ENCODE measurements around the gene USP6NL. TPM values are rescaled to one million over a fixed set of nuclear protein-coding genes. Genes with fewer than 3 reads are reported as not detected.

Gene USP6NL
- polyA plus RNA-seq, 3 donors: 5.5 to 7.7 (median 6.7) TPM

DNA sequence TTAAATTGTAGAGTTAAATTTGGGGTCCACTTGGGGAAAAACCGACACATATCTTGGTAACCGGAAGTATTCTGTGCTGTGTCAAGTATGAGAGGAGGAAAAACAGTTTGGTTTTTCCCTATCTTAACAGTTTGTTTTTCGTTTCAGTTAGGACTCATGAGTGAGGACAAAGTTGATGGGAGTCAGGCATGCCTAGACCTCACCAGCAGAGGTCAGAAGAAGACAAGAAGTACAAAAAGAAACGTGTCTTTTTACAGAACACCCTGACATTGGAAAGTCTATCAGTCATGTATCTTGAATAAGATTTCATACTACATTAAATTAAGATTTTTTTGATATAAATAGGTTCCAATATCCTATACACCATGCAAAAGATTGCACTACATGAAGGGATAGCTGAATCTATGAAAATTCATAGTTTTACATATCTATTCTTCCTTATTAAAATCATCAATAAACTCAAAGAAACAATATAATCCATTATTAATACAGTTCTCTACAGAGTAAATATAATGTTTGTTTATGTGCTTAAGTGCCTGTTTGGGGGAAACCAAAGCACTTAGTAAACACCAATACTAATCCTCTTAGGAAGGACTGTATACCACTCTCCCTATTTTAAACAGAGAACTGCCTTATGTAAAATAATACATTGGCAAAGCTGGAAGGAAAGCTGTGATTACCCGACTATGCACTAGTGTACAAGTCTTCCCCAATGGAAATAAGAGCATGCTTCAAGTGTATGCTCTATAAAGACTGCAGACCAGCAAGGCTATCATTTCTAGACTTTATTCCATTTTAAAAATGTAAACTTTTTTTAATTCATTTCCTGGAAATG is 95.6 kb downstream of the USP6NL start:
- peaks cover 0 to 8% of the 10 kb centered on the region in 2 donors for H3K36me3 ChIP-seq (replicated peaks in 1 of 2; ENCODE audit: control insufficient read depth in 1 of 2, insufficient read depth in 2 of 2, low read length in 2 of 2)
- H3K9ac ChIP-seq (ENCODE audit: insufficient read depth, low read length, poor library complexity, severe bottlenecking): no peak overlapping the region
- peaks cover 9 to 21% of the 10 kb centered on the region in 2 donors for H3K36me3 Mint-ChIP-seq
- peaks cover 12% of the 10 kb centered on the region for H3K4me1 Mint-ChIP-seq
- WGBS (ENCODE audit: insufficient coverage): 0% methylated on average over 3 of the region's 5 CpGs
- H2AFZ ChIP-seq (ENCODE audit: insufficient read depth, low read depth, low read length, poor library complexity, severe bottlenecking): no peak overlapping the region
- DNase-seq: peak; percentile 53 to 72 (median 67)
- H3K27ac Mint-ChIP-seq: no peak overlapping the region
- H4K20me1 ChIP-seq (ENCODE audit: insufficient read depth, low read length): no peaks in the 10 kb centered on the region
- intact Hi-C loops (cut with micrococcal nuclease): loop anchor here (1.0 to 5.0 kb wide), 3 partner anchors 211 to 241 kb away; no protein-coding TSS in a partner anchor
- TF ChIP-seq, protein P1, sequence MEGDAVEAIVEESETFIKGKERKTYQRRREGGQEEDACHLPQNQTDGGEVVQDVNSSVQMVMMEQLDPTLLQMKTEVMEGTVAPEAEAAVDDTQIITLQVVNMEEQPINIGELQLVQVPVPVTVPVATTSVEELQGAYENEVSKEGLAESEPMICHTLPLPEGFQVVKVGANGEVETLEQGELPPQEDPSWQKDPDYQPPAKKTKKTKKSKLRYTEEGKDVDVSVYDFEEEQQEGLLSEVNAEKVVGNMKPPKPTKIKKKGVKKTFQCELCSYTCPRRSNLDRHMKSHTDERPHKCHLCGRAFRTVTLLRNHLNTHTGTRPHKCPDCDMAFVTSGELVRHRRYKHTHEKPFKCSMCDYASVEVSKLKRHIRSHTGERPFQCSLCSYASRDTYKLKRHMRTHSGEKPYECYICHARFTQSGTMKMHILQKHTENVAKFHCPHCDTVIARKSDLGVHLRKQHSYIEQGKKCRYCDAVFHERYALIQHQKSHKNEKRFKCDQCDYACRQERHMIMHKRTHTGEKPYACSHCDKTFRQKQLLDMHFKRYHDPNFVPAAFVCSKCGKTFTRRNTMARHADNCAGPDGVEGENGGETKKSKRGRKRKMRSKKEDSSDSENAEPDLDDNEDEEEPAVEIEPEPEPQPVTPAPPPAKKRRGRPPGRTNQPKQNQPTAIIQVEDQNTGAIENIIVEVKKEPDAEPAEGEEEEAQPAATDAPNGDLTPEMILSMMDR (IDR thresholded peaks at IDR 0.05): peak; percentile 86
- no peak overlapping the region for H3K4me3 Mint-ChIP-seq
- peaks cover 0 to 3% (median 3%) of the 10 kb centered on the region in 3 donors for H3K27me3 Mint-ChIP-seq (ENCODE audit: low read depth in 3 of 3)
- H3K4me2 ChIP-seq (replicated peaks; ENCODE audit: extremely low read depth, low read length, poor library complexity, severe bottlenecking): no peak overlapping the region
- H3K4me3 ChIP-seq (replicated peaks in 1 of 3; ENCODE audit: low read depth in 2 of 3, low read length in 3 of 3): no peak overlapping the region
- no peaks in the 10 kb centered on the region for H3K9me3 Mint-ChIP-seq
- no peaks in the 10 kb centered on the region for H3K27me3 ChIP-seq (ENCODE audit: control insufficient read depth in 2 of 2, insufficient read depth in 2 of 2, low read length in 2 of 2)
- H3K4me1 ChIP-seq (ENCODE audit: control insufficient read depth in 1 of 2, insufficient read depth in 2 of 2, low read length in 2 of 2): no peaks in the 10 kb centered on the region
- no peaks in the 10 kb centered on the region for H3K79me2 ChIP-seq (ENCODE audit: insufficient read depth, low read length)
- H3K9me3 ChIP-seq (replicated peaks in 1 of 2; ENCODE audit: control insufficient read depth in 1 of 2, insufficient read depth in 1 of 2, low read length in 2 of 2): no peaks in the 10 kb centered on the region
- no peak overlapping the region for H3K27ac ChIP-seq (ENCODE audit: low read depth in 1 of 2, low read length in 2 of 2)

DNA sequence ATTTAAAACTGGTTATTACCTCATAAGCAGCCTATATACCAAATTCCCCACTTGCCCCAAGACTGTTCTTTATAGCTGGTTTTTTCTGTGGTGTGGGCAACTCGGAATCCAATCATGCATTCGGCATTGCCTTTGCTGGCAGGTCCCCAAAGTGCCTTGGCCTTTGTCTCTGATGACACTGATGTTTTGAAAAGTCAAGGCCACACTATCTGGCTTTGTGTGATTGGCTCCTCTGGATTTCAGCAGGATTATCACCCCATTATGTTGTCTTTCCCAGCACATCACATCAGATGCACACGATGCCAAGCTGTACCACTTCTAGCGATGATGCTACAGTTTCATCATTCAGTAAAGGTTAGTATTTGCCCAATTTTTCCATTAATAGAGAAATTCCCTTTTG is 97.7 kb downstream of the USP6NL start:
- no peak for DNase-seq
- WGBS (ENCODE audit: insufficient coverage): 100% methylated on average over 3 of the region's 4 CpGs
- no peaks in the 10 kb centered on the region for H3K4me1 ChIP-seq (ENCODE audit: control insufficient read depth in 1 of 2, insufficient read depth in 2 of 2, low read length in 2 of 2)

More for the DNA sequence above, 97.7 kb downstream of the USP6NL start:
- intact Hi-C loops (cut with micrococcal nuclease): no loop called here
- Histone ChIP-seq H3K36me3 (replicated peaks in 1 of 2; ENCODE audit: control insufficient read depth in 1 of 2, insufficient read depth in 2 of 2, low read length in 2 of 2) (peaks cover 0 to 4% of the 10 kb centered on the region in 2 donors), H3K79me2 (ENCODE audit: insufficient read depth, low read length) (no peaks in the 10 kb centered on the region), H3K9me3 (replicated peaks in 1 of 2; ENCODE audit: control insufficient read depth in 1 of 2, insufficient read depth in 1 of 2, low read length in 2 of 2) (no peaks in the 10 kb centered on the region), H3K9ac (ENCODE audit: insufficient read depth, low read length, poor library complexity, severe bottlenecking) (no peak overlapping the region), H2AFZ (ENCODE audit: insufficient read depth, low read depth, low read length, poor library complexity, severe bottlenecking) (no peak overlapping the region), H3K27ac (ENCODE audit: low read depth in 1 of 2, low read length in 2 of 2) (no peak overlapping the region), H3K27me3 (ENCODE audit: control insufficient read depth in 2 of 2, insufficient read depth in 2 of 2, low read length in 2 of 2) (no peaks in the 10 kb centered on the region), H3K4me3 (replicated peaks in 1 of 3; ENCODE audit: low read depth in 2 of 3, low read length in 3 of 3) (no peak overlapping the region), H3K4me2 (replicated peaks; ENCODE audit: extremely low read depth, low read length, poor library complexity, severe bottlenecking) (no peak overlapping the region), H4K20me1 (ENCODE audit: insufficient read depth, low read length) (no peaks in the 10 kb centered on the region)
- H3K4me1 Mint-ChIP-seq: peaks cover 12% of the 10 kb centered on the region
- H3K4me3 Mint-ChIP-seq: no peak overlapping the region
- peaks cover 0 to 6% (median 3%) of the 10 kb centered on the region in 3 donors for H3K27me3 Mint-ChIP-seq (ENCODE audit: low read depth in 3 of 3)
- H3K9me3 Mint-ChIP-seq: no peaks in the 10 kb centered on the region
- H3K36me3 Mint-ChIP-seq: peaks cover 5 to 14% of the 10 kb centered on the region in 2 donors
- TF ChIP-seq, protein P1 (IDR thresholded peaks at IDR 0.05): no peak
- no peak overlapping the region for H3K27ac Mint-ChIP-seq

Measured in CD14-positive monocyte (primary cell).